Omental fat pad (tissue), 4 donors: ENCODE measurements around the gene BIRC7. TPM values are rescaled to one million over a fixed set of nuclear protein-coding genes. Genes with fewer than 3 reads are reported as not detected.

Experiments
- ATAC-seq: fragments of 150-250 bp; one replicate; pipeline ENCODE4 v1.9.1; 2016; ENCODE audit warnings: mild to moderate bottlenecking, moderate library complexity; ENCODE audit not compliant: low FRiP score
- DNase-seq: peaks from one replicate; pipeline ENCODE4 v3.0.0-alpha.2; 2019; ENCODE audit warnings: low spot score
- CTCF ChIP-seq, 3 donors: fragments of 450-650 bp; IDR thresholded peaks; one replicate each; pipeline ENCODE4 v1.5.1; 2016 to 2017; ENCODE audit warnings: antibody characterized with exemption in 3 of 3, mild to moderate bottlenecking in 3 of 3, moderate library complexity in 2 of 3
- total RNA-seq, 4 donors: library from RNA; depleted of rRNA; stranded (reverse); fragments of >200 nt; gene quantifications; one replicate each; pipeline ENCODE4 v1.1.0, GENCODE V29; 2016

Gene BIRC7
- 1 to 10 TPM in 1 of 4 donors, under 1 TPM in 1, not detected in 2; 0.48 to 3.0 TPM for total RNA-seq

- ATAC-seq (no peak), DNase-seq (no peak)
- no peak for TF ChIP-seq CTCF (IDR thresholded peaks at IDR 0.05)
These were observed at the start of gene BIRC7 for GRCh38 chr20:63235399-63235983. Gene BIRC7, plus strand, starts transcription at chr20:63235905. Its CDS starts 192 bp downstream, at chr20:63236097.

GRCh38 chr20:63186084-63186483, 49.6 kb upstream of the BIRC7 start:
- no peak for TF ChIP-seq CTCF (IDR thresholded peaks at IDR 0.05)
- ATAC-seq, result no peak
- no peak for DNase-seq

- ATAC-seq (no peak), DNase-seq (no peak)
- TF ChIP-seq CTCF (IDR thresholded peaks at IDR 0.05), result no peak
These were observed 49.0 kb upstream of the BIRC7 start for GRCh38 chr20:63186528-63187316.

- no peak for TF ChIP-seq CTCF (IDR thresholded peaks at IDR 0.05)
- DNase-seq (no peak), ATAC-seq (no peak)
These were observed 48.2 kb upstream of the BIRC7 start for GRCh38 chr20:63187338-63188158.

- no peak for DNase-seq
- no peak for TF ChIP-seq CTCF (IDR thresholded peaks at IDR 0.05)
- no peak for ATAC-seq
These were observed 47.6 kb upstream of the BIRC7 start for GRCh38 chr20:63188159-63188442.

- ATAC-seq, result no peak
- no peak for TF ChIP-seq CTCF (IDR thresholded peaks at IDR 0.05)
- no peak for DNase-seq
These were observed 46.9 kb upstream of the BIRC7 start for GRCh38 chr20:63188641-63189321.
